ENCODE results near the gene SNX18.

SNX18 gene

GRCh38 chr5:54537725-54538124, 20.2 kb downstream of the SNX18 start:
- TF ChIP-seq JUND (IDR thresholded peaks at IDR 0.05; ENCODE audit: low read depth): no peak
- DNase-seq (ENCODE audit: low read depth in 1 of 2, low spot score in 1 of 2): no peak
- in situ Hi-C loops (cut with HindIII; ENCODE audit: low pct_unique_long_range_greater_than_20kb, low sequenced_read_pairs): no loop called here

GRCh38 chr5:54538156-54538555, 20.6 kb downstream of the SNX18 start:
- in situ Hi-C loops (cut with HindIII; ENCODE audit: low pct_unique_long_range_greater_than_20kb, low sequenced_read_pairs): no loop called here
- DNase-seq (ENCODE audit: low read depth in 1 of 2, low spot score in 1 of 2): no peak
- no peak for TF ChIP-seq JUND (IDR thresholded peaks at IDR 0.05; ENCODE audit: low read depth)

GRCh38 chr5:54539001-54539400, 21.4 kb downstream of the SNX18 start:
- DNase-seq (ENCODE audit: low read depth in 1 of 2, low spot score in 1 of 2): no peak
- TF ChIP-seq JUND (IDR thresholded peaks at IDR 0.05; ENCODE audit: low read depth): no peak
- in situ Hi-C loops (cut with HindIII; ENCODE audit: low pct_unique_long_range_greater_than_20kb, low sequenced_read_pairs): no loop called here

GRCh38 chr5:54540286-54540685, 22.7 kb downstream of the SNX18 start:
- TF ChIP-seq JUND (IDR thresholded peaks at IDR 0.05; ENCODE audit: low read depth): no peak
- in situ Hi-C loops (cut with HindIII; ENCODE audit: low pct_unique_long_range_greater_than_20kb, low sequenced_read_pairs): no loop called here
- no peak for DNase-seq (ENCODE audit: low read depth in 1 of 2, low spot score in 1 of 2)

GRCh38 chr5:54541823-54542783, 24.5 kb downstream of the SNX18 start:
- in situ Hi-C loops (cut with HindIII; ENCODE audit: low pct_unique_long_range_greater_than_20kb, low sequenced_read_pairs): no loop called here
- DNase-seq (ENCODE audit: low read depth in 1 of 2, low spot score in 1 of 2): peak in 1 of 2 experiments; percentile 31
- TF ChIP-seq JUND (IDR thresholded peaks at IDR 0.05; ENCODE audit: low read depth): no peak

- in situ Hi-C loops (cut with HindIII; ENCODE audit: low pct_unique_long_range_greater_than_20kb, low sequenced_read_pairs): no loop called here
- TF ChIP-seq JUND (IDR thresholded peaks at IDR 0.05; ENCODE audit: low read depth): no peak
Measured at GRCh38 chr5:54544044-54544443, 26.5 kb downstream of the SNX18 start.

GRCh38 chr5:54545796-54546195, 28.2 kb downstream of the SNX18 start:
- in situ Hi-C loops (cut with HindIII; ENCODE audit: low pct_unique_long_range_greater_than_20kb, low sequenced_read_pairs): no loop called here
- TF ChIP-seq JUND (IDR thresholded peaks at IDR 0.05; ENCODE audit: low read depth): no peak
- DNase-seq (ENCODE audit: low read depth in 1 of 2, low spot score in 1 of 2): peak; percentile 49 to 75

More at GRCh38 chr5:54544044-54544443, 26.5 kb downstream of the SNX18 start:
- DNase-seq (ENCODE audit: low read depth in 1 of 2, low spot score in 1 of 2): no peak

GRCh38 chr5:54547711-54548250, 30.2 kb downstream of the SNX18 start:
- peak in 1 of 2 experiments; percentile 34 for DNase-seq (ENCODE audit: low read depth in 1 of 2, low spot score in 1 of 2)
- no peak for TF ChIP-seq JUND (IDR thresholded peaks at IDR 0.05; ENCODE audit: low read depth)
- in situ Hi-C loops (cut with HindIII; ENCODE audit: low pct_unique_long_range_greater_than_20kb, low sequenced_read_pairs): no loop called here

- no peak for DNase-seq (ENCODE audit: low read depth in 1 of 2, low spot score in 1 of 2)
- no peak for TF ChIP-seq JUND (IDR thresholded peaks at IDR 0.05; ENCODE audit: low read depth)
- in situ Hi-C loops (cut with HindIII; ENCODE audit: low pct_unique_long_range_greater_than_20kb, low sequenced_read_pairs): no loop called here
Measured at GRCh38 chr5:54548565-54548964, 31.0 kb downstream of the SNX18 start.

GRCh38 chr5:54551292-54551691, 33.7 kb downstream of the SNX18 start:
- TF ChIP-seq JUND (IDR thresholded peaks at IDR 0.05; ENCODE audit: low read depth): no peak
- DNase-seq (ENCODE audit: low read depth in 1 of 2, low spot score in 1 of 2): no peak
- in situ Hi-C loops (cut with HindIII; ENCODE audit: low pct_unique_long_range_greater_than_20kb, low sequenced_read_pairs): no loop called here

- in situ Hi-C loops (cut with HindIII; ENCODE audit: low pct_unique_long_range_greater_than_20kb, low sequenced_read_pairs): no loop called here
- DNase-seq (ENCODE audit: low read depth in 1 of 2, low spot score in 1 of 2): no peak
- TF ChIP-seq JUND (IDR thresholded peaks at IDR 0.05; ENCODE audit: low read depth): no peak
Measured at GRCh38 chr5:54551926-54552325, 34.4 kb downstream of the SNX18 start.

- in situ Hi-C loops (cut with HindIII; ENCODE audit: low pct_unique_long_range_greater_than_20kb, low sequenced_read_pairs): no loop called here
- no peak for TF ChIP-seq JUND (IDR thresholded peaks at IDR 0.05; ENCODE audit: low read depth)
- DNase-seq (ENCODE audit: low read depth in 1 of 2, low spot score in 1 of 2): no peak
Measured at GRCh38 chr5:54552446-54552845, 34.9 kb downstream of the SNX18 start.

- no peak for DNase-seq (ENCODE audit: low read depth in 1 of 2, low spot score in 1 of 2)
- TF ChIP-seq JUND (IDR thresholded peaks at IDR 0.05; ENCODE audit: low read depth): no peak
- in situ Hi-C loops (cut with HindIII; ENCODE audit: low pct_unique_long_range_greater_than_20kb, low sequenced_read_pairs): no loop called here
Measured at GRCh38 chr5:54553659-54554207, 36.2 kb downstream of the SNX18 start.

All from T47D (cell line).